ENCODE measurements around the gene TRMT61A.

DNA sequence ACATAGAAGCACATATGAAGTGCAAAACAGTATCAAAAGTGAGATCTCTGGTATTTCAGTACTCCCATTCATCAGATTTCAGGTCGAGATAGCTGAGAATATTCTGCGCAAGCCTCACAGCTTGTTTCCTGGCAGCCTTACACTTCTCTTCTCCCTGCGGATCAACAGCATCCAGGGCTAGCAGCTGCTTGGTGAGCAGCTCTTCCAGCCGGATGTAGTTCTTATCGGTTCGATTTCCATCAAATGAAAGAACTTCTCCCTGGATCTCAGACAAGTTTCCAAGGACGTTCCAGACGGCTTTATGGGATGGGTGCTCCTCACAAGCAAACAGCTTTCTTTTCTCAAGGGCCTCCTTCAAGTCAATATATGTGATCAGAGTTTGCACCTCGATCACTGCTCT lies 30.8 kb downstream of the TRMT61A start:
- TF ChIP-seq, protein P1, sequence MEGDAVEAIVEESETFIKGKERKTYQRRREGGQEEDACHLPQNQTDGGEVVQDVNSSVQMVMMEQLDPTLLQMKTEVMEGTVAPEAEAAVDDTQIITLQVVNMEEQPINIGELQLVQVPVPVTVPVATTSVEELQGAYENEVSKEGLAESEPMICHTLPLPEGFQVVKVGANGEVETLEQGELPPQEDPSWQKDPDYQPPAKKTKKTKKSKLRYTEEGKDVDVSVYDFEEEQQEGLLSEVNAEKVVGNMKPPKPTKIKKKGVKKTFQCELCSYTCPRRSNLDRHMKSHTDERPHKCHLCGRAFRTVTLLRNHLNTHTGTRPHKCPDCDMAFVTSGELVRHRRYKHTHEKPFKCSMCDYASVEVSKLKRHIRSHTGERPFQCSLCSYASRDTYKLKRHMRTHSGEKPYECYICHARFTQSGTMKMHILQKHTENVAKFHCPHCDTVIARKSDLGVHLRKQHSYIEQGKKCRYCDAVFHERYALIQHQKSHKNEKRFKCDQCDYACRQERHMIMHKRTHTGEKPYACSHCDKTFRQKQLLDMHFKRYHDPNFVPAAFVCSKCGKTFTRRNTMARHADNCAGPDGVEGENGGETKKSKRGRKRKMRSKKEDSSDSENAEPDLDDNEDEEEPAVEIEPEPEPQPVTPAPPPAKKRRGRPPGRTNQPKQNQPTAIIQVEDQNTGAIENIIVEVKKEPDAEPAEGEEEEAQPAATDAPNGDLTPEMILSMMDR (CRISPR knock-in tag; IDR thresholded peaks at IDR 0.05) = no peak
- TF ChIP-seq IRX3 (CRISPR knock-in tag; IDR thresholded peaks at IDR 0.05; ENCODE audit: borderline replicate concordance, low read depth) = no peak
- TF ChIP-seq NFYC (CRISPR knock-in tag; IDR thresholded peaks at IDR 0.05) = no peak
- no peak for TF ChIP-seq ZNF737 (CRISPR knock-in tag; IDR thresholded peaks at IDR 0.05; ENCODE audit: borderline replicate concordance)
- TF ChIP-seq SRF (IDR thresholded peaks at IDR 0.05; ENCODE audit: low read depth, low read length) = no peak
- TF ChIP-seq FOXP1 (IDR thresholded peaks at IDR 0.05) = no peak
- TF ChIP-seq FOXP1 (CRISPR knock-in tag; IDR thresholded peaks at IDR 0.05) = no peak
